Loucy (cell line): ENCODE results near the gene PARVG.

ENCODE experiments used
- H2AFZ ChIP-seq: fragments of 200-600 bp; sonication (generic); 2 replicates; pipeline ENCODE4 v1.6.0; 2016; ENCODE audit warnings: antibody characterized with exemption, mild to moderate bottlenecking, low read length, moderate library complexity
- H3F3A ChIP-seq: fragments of 200-600 bp; 2 replicates; pipeline ENCODE4 v1.6.0; 2016; ENCODE audit warnings: antibody characterized with exemption, low read depth, mild to moderate bottlenecking
- H3K27me3 ChIP-seq: fragments of 200-600 bp; sonication (generic); 2 replicates; pipeline ENCODE4 v1.6.1; 2014; ENCODE audit warnings: low read length, mild to moderate bottlenecking; ENCODE audit not compliant: insufficient read depth, poor library complexity, severe bottlenecking
- H3K36me3 ChIP-seq: fragments of 200-600 bp; sonication (generic); 2 replicates; pipeline ENCODE4 v1.6.1; 2016; ENCODE audit warnings: low read length; ENCODE audit not compliant: insufficient read depth
- H3K4me1 ChIP-seq: fragments of 200-600 bp; sonication (generic); 2 replicates; pipeline ENCODE4 v1.5.1; 2014; ENCODE audit warnings: low read length, mild to moderate bottlenecking; ENCODE audit not compliant: insufficient read depth, poor library complexity, severe bottlenecking
- H3K4me2 ChIP-seq: fragments of 200-600 bp; sonication (generic); 2 replicates; pipeline ENCODE4 v1.6.0; 2014; ENCODE audit warnings: antibody characterized with exemption, low read length, low read depth, mild to moderate bottlenecking; ENCODE audit not compliant: poor library complexity, severe bottlenecking
- H3K4me3 ChIP-seq: fragments of 200-600 bp; sonication (generic); 2 replicates; pipeline ENCODE4 v1.5.1; 2014; ENCODE audit warnings: low read length, mild to moderate bottlenecking, mixed read lengths; ENCODE audit not compliant: poor library complexity, severe bottlenecking
- H3K79me2 ChIP-seq: fragments of 200-600 bp; sonication (generic); 2 replicates; pipeline ENCODE4 v1.6.1; 2014; ENCODE audit warnings: low read length; ENCODE audit not compliant: insufficient read depth
- H3K9ac ChIP-seq: fragments of 200-600 bp; sonication (generic); 2 replicates; pipeline ENCODE4 v1.6.0; 2014; ENCODE audit warnings: mild to moderate bottlenecking, low read depth, low read length, moderate library complexity; ENCODE audit not compliant: poor library complexity, severe bottlenecking
- H3K9me2 ChIP-seq: fragments of 200-600 bp; sonication (generic); replicated peaks from 2 replicates; pipeline ENCODE4 v1.6.1; 2016; ENCODE audit warnings: low read depth, low read length, mixed read lengths
- H3K9me3 ChIP-seq: fragments of 200-600 bp; sonication (generic); 2 replicates; pipeline ENCODE4 v1.6.1; 2014; ENCODE audit warnings: mild to moderate bottlenecking, antibody characterized with exemption, low read length, low read depth; ENCODE audit not compliant: insufficient read depth
- H4K20me1 ChIP-seq: fragments of 200-600 bp; sonication (generic); 2 replicates; pipeline ENCODE4 v1.6.0; 2014; ENCODE audit warnings: antibody characterized with exemption, low read length, mild to moderate bottlenecking; ENCODE audit not compliant: insufficient read depth, poor library complexity, severe bottlenecking
- EZH2phosphoT487 ChIP-seq: fragments of 200-600 bp; IDR thresholded peaks from 2 replicates; pipeline ENCODE4 v1.6.1; 2018; ENCODE audit warnings: antibody characterized with exemption, mild to moderate bottlenecking, moderate library complexity, borderline replicate concordance
- TF ChIP-seq, protein P1 (sequence below): fragments of 200-600 bp; sonication (generic); conservative IDR thresholded peaks from 2 replicates; pipeline ENCODE4 v1.5.1; 2014; ENCODE audit warnings: mild to moderate bottlenecking, antibody characterized with exemption, low read length

The PARVG gene

DNA sequence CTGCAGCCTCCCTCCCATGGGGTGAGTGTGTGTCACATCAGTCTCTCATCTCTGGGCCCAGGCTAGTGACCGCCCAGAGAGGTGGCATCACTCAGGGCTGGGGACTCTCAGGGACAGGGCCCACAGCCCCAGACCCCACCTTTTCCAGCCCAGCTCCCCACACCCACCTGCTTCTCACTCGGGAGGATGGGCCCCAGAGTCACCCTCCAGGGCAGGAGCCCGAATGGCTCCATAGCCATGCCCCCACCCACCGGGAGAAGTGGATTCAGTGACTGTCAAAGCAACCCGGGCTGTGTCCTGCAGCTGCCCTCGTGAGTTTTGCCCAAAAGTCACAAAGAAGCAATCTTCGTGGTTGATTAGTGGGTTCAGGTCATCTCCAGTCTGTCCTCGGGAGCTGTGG lies 26.0 kb downstream of the PARVG start:
- Histone ChIP-seq H3K4me2 (no peak overlapping the region), H3K36me3 (peaks cover 3% of the 10 kb centered on the region; the same call in 1 of the 2 replicates), H2AFZ (no peak overlapping the region), H3K27me3 (no peaks in the 10 kb centered on the region), H3K4me1 (peaks cover 3% of the 10 kb centered on the region), H4K20me1 (no peaks in the 10 kb centered on the region), H3K9me2 (no peaks in the 10 kb centered on the region), H3K4me3 (no peak overlapping the region), H3F3A (no peaks in the 10 kb centered on the region; the same call in 1 of the 2 replicates), H3K9ac (no peak overlapping the region), H3K9me3 (peaks cover 10% of the 10 kb centered on the region; the same call in 1 of the 2 replicates), H3K79me2 (no peaks in the 10 kb centered on the region)
- TF ChIP-seq, protein P1, sequence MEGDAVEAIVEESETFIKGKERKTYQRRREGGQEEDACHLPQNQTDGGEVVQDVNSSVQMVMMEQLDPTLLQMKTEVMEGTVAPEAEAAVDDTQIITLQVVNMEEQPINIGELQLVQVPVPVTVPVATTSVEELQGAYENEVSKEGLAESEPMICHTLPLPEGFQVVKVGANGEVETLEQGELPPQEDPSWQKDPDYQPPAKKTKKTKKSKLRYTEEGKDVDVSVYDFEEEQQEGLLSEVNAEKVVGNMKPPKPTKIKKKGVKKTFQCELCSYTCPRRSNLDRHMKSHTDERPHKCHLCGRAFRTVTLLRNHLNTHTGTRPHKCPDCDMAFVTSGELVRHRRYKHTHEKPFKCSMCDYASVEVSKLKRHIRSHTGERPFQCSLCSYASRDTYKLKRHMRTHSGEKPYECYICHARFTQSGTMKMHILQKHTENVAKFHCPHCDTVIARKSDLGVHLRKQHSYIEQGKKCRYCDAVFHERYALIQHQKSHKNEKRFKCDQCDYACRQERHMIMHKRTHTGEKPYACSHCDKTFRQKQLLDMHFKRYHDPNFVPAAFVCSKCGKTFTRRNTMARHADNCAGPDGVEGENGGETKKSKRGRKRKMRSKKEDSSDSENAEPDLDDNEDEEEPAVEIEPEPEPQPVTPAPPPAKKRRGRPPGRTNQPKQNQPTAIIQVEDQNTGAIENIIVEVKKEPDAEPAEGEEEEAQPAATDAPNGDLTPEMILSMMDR, result no peak
- TF ChIP-seq EZH2phosphoT487, result no peak

DNA sequence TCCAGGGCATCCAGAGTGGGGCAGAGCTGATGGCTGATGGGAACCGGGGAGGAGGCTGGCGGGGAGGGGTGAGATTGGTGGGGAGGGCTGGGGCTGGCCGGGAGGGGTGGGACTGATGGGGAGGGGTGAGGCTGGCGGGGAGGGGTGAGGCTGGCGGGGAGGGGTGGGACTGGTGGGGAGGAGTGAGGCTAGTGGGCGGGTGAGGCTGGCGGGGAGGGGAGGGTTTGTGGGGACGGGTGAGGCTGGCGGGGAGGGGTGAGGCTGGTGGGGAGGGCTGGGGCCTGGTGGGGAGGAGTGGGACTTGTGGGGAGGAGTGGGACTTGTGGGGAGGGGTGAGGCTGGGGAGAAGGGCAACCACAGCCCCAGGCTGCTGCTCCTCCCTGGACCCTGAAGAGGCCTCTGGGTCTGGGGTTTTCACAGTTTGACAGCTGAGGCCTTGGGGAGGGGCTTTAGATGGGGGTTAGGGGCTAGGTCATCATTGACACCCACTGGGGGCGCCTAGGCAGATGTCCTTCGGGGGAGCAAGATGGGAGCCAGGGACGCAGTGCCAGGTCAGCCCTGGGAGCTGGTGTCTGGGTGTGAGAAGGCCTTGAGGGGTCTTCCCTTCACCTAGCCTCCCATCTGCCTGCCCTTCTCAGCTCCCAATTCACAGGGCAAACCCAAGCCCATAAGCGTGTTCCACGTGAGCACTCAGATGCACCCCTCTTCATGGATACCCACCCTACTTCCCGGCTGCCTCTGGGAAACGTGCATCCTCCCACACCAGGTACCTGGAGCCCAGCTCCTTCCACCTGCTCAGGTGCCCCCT lies 26.7 kb downstream of the PARVG start:
- Histone ChIP-seq H3K4me1 (peaks cover 3% of the 10 kb centered on the region), H3K4me3 (no peak overlapping the region), H3K9me2 (no peaks in the 10 kb centered on the region), H3K9ac (no peak overlapping the region), H3K36me3 (peaks cover 3% of the 10 kb centered on the region; the same call in 1 of the 2 replicates), H3K9me3 (peaks cover 10% of the 10 kb centered on the region; the same call in 1 of the 2 replicates), H4K20me1 (no peaks in the 10 kb centered on the region), H3K4me2 (no peak overlapping the region), H3K27me3 (no peaks in the 10 kb centered on the region), H3K79me2 (no peaks in the 10 kb centered on the region), H3F3A (no peaks in the 10 kb centered on the region; the same call in 1 of the 2 replicates), H2AFZ (no peak overlapping the region)
- TF ChIP-seq, protein P1, result no peak
- TF ChIP-seq EZH2phosphoT487, result no peak

- H3K36me3 ChIP-seq, result peaks cover 3% of the 10 kb centered on the region; the same call in 1 of the 2 replicates
- no peak for TF ChIP-seq EZH2phosphoT487
- TF ChIP-seq, protein P1, result no peak
- H3K9me2 ChIP-seq, result no peaks in the 10 kb centered on the region
- H3K79me2 ChIP-seq, result no peaks in the 10 kb centered on the region
- no peaks in the 10 kb centered on the region; the same call in 1 of the 2 replicates for H3F3A ChIP-seq
- H3K4me2 ChIP-seq, result no peak overlapping the region
- no peaks in the 10 kb centered on the region for H4K20me1 ChIP-seq
- H3K4me3 ChIP-seq, result no peak overlapping the region
- H3K27me3 ChIP-seq, result no peaks in the 10 kb centered on the region
- no peak overlapping the region for H2AFZ ChIP-seq
- H3K9me3 ChIP-seq, result peaks cover 10% of the 10 kb centered on the region; the same call in 1 of the 2 replicates
- H3K9ac ChIP-seq, result no peak overlapping the region
- peaks cover 3% of the 10 kb centered on the region for H3K4me1 ChIP-seq
Observed at GRCh38 chr22:44207981-44208317, 27.2 kb downstream of the PARVG start.
